GM21717 (cell line): ENCODE measurements around the gene MEGF11.
"Not testable (repeated sequence)": the region's sequence is repeated elsewhere in the genome, so short reads cannot be mapped to it uniquely, and the experiment has no call there.

Source experiments
- ATAC-seq: cut with Tn5 transposase; IDR thresholded peaks from one replicate; pipeline ENCODE4 v1.9.1; 2021; ENCODE audit warnings: mild to moderate bottlenecking, moderate library complexity; ENCODE audit not compliant: unreplicated experiment

Gene MEGF11

GRCh38 chr15:66017000-66017399, 236.6 kb downstream of the MEGF11 start:
- ATAC-seq, result no peak

- no peak for ATAC-seq
These were observed 237.4 kb downstream of the MEGF11 start for GRCh38 chr15:66016199-66016598.

- no peak for ATAC-seq
These were observed 238.8 kb downstream of the MEGF11 start for GRCh38 chr15:66014635-66015182.

- no peak for ATAC-seq
These were observed 239.5 kb downstream of the MEGF11 start for GRCh38 chr15:66014022-66014421.

GRCh38 chr15:66008940-66009562, 244.5 kb downstream of the MEGF11 start:
- ATAC-seq, result no peak

- ATAC-seq, result no peak
These were observed 245.8 kb downstream of the MEGF11 start for GRCh38 chr15:66007663-66008262.

- no peak for ATAC-seq
These were observed 246.6 kb downstream of the MEGF11 start for GRCh38 chr15:66006986-66007385.

GRCh38 chr15:66004618-66005262, 248.8 kb downstream of the MEGF11 start:
- ATAC-seq, result no peak

GRCh38 chr15:66003129-66003528, 250.4 kb downstream of the MEGF11 start:
- not testable (repeated sequence) for ATAC-seq

GRCh38 chr15:66001717-66002426, 251.7 kb downstream of the MEGF11 start:
- ATAC-seq, result no peak

- no peak for ATAC-seq
These were observed 252.5 kb downstream of the MEGF11 start for GRCh38 chr15:66001042-66001441.

GRCh38 chr15:65998486-65998885, 255.1 kb downstream of the MEGF11 start:
- no peak for ATAC-seq

- no peak for ATAC-seq
These were observed 256.6 kb downstream of the MEGF11 start for GRCh38 chr15:65996901-65997300.

- no peak for ATAC-seq
These were observed 258.7 kb downstream of the MEGF11 start for GRCh38 chr15:65994832-65995231.

GRCh38 chr15:65993762-65994161, 259.8 kb downstream of the MEGF11 start:
- no peak for ATAC-seq

- no peak for ATAC-seq
These were observed 260.3 kb downstream of the MEGF11 start for GRCh38 chr15:65993236-65993635.

GRCh38 chr15:65991721-65992483, 261.6 kb downstream of the MEGF11 start:
- no peak for ATAC-seq

GRCh38 chr15:65990298-65990981, 263.1 kb downstream of the MEGF11 start:
- ATAC-seq, result no peak

- no peak for ATAC-seq
These were observed 266.4 kb downstream of the MEGF11 start for GRCh38 chr15:65987100-65987499.

- no peak for ATAC-seq
These were observed 267.1 kb downstream of the MEGF11 start for GRCh38 chr15:65986416-65986815.
